ENCODE data around the gene CDC42BPA. TPM values are rescaled to one million over a fixed set of nuclear protein-coding genes. Genes with fewer than 3 reads are reported as not detected.

Gene CDC42BPA
- total and polyA plus RNA-seq, 2 donors (not counting 3 experiments of a cell fraction or from before 2014, with no cell fraction given), result 26.1 to 92.6 TPM

DNA sequence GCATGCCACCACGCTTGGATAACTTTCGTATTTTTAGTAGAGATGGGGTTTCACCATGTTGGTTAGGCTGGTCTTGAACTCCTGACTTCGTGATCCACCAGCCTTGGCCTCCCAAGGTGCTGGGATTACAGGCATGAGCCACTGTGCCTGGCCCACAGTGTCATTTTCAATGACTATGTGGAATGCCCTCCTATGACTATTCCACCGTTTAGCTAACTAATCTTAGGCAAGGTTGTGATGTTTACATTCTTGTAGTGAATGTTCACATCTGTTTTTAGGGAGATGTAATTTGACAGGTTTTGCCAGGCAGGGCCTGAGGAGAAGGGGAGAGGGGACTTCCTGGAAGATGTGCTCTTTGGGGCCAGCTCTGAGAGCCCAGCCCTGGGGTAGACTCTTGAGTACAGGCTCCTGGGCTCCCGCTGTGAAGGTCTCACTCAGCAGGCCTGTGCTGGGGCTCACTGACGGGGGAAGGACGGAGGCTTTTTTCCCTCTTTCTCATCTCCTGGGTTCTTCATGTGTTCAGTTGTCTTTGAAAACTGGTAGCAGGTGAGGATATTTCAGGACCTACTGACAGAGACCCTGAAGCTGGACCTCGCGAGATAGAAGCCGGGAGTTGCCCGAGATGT, 365.0 kb downstream of the CDC42BPA start:
- CTCF ChIA-PET, result no interaction called here
- no peak overlapping the region for H3K27ac ChIP-seq (ENCODE audit: insufficient read depth, low read depth, low read length)
- H3K79me2 ChIP-seq (ENCODE audit: control insufficient read depth, insufficient read depth, low read length), result no peaks in the 10 kb centered on the region
- no peak overlapping the region for H3K4me2 ChIP-seq (ENCODE audit: insufficient read depth, low read length)
- H3K9me3 ChIP-seq (replicated peaks; ENCODE audit: control insufficient read depth, insufficient read depth, low read length), result no peaks in the 10 kb centered on the region
- no peaks in the 10 kb centered on the region for H3K4me1 ChIP-seq (ENCODE audit: control insufficient read depth, extremely low read depth, insufficient read depth, low read length)
- POLR2A ChIA-PET, result no interaction called here
- H4K20me1 ChIP-seq (replicated peaks; ENCODE audit: control insufficient read depth, extremely low read depth, insufficient read depth, low read length), result no peaks in the 10 kb centered on the region
- no peak for DNase-seq (ENCODE audit: low read depth, low spot score)
- H3K9me1 ChIP-seq (replicated peaks; ENCODE audit: control insufficient read depth, extremely low read depth, insufficient read depth, low read length), result no peaks in the 10 kb centered on the region
- no peak overlapping the region for H3K4me3 ChIP-seq (replicated peaks in 1 of 3; ENCODE audit: insufficient read depth in 1 of 3, low read depth in 1 of 3, low read length in 3 of 3)
- intact Hi-C loops (cut with micrococcal nuclease) (no loop called here), dilution Hi-C loops (cut with MboI; ENCODE audit: extremely low pct_ligation_motif_present, low sequenced_read_pairs) (no loop called here)
- H3K27me3 ChIP-seq (ENCODE audit: control insufficient read depth in 2 of 2, insufficient read depth in 2 of 2, low read length in 2 of 2), result no peaks in the 10 kb centered on the region
- no peak overlapping the region for H3K9ac ChIP-seq (replicated peaks; ENCODE audit: extremely low read depth, insufficient read depth, low read length)
- FAIRE-seq, result no peak
- TF ChIP-seq GATA2 (IDR thresholded peaks at IDR 0.05; ENCODE audit: insufficient read depth, insufficient read length, low read depth, low read length) (no peak), JUN (IDR thresholded peaks at IDR 0.05; ENCODE audit: borderline replicate concordance, insufficient read depth, insufficient read length, low read depth) (no peak), FOS (IDR thresholded peaks at IDR 0.05; ENCODE audit: borderline replicate concordance, insufficient read depth, low read length) (no peak), EZH2 (IDR thresholded peaks at IDR 0.05; ENCODE audit: borderline replicate concordance, low read depth, low read length, severe bottlenecking) (no peak), POLR2AphosphoS5 (IDR thresholded peaks at IDR 0.05; ENCODE audit: insufficient read depth, low read depth, low read length) (no peak), POLR2A (IDR thresholded peaks at IDR 0.05; ENCODE audit: low read depth, low read length) (no peak), MYC (IDR thresholded peaks at IDR 0.05; ENCODE audit: low read depth, low read length) (no peak)
- TF ChIP-seq, protein P1, sequence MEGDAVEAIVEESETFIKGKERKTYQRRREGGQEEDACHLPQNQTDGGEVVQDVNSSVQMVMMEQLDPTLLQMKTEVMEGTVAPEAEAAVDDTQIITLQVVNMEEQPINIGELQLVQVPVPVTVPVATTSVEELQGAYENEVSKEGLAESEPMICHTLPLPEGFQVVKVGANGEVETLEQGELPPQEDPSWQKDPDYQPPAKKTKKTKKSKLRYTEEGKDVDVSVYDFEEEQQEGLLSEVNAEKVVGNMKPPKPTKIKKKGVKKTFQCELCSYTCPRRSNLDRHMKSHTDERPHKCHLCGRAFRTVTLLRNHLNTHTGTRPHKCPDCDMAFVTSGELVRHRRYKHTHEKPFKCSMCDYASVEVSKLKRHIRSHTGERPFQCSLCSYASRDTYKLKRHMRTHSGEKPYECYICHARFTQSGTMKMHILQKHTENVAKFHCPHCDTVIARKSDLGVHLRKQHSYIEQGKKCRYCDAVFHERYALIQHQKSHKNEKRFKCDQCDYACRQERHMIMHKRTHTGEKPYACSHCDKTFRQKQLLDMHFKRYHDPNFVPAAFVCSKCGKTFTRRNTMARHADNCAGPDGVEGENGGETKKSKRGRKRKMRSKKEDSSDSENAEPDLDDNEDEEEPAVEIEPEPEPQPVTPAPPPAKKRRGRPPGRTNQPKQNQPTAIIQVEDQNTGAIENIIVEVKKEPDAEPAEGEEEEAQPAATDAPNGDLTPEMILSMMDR (IDR thresholded peaks at IDR 0.05; ENCODE audit: extremely low read depth in 1 of 2, insufficient read depth in 1 of 2, low read depth in 1 of 2, low read length in 2 of 2), result no peak
- TF ChIP-seq, protein P2, sequence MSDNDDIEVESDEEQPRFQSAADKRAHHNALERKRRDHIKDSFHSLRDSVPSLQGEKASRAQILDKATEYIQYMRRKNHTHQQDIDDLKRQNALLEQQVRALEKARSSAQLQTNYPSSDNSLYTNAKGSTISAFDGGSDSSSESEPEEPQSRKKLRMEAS (IDR thresholded peaks at IDR 0.05; ENCODE audit: insufficient read depth, insufficient read length), result no peak
- H2AFZ ChIP-seq (ENCODE audit: low read depth, low read length), result no peak overlapping the region
- no peaks in the 10 kb centered on the region for H3K36me3 ChIP-seq (ENCODE audit: control insufficient read depth in 2 of 2, extremely low read depth in 1 of 2, insufficient read depth in 2 of 2, low read length in 2 of 2)
- no TSS peak for BruUV-seq (replicated peaks)

Measured in endothelial cell of umbilical vein (primary cell).